ENCODE measurements around the gene TCEAL1.
"Not testable (repeated sequence)": the region's sequence is repeated elsewhere in the genome, so short reads cannot be mapped to it uniquely, and the experiment has no call there.

TCEAL1 gene, protein sequence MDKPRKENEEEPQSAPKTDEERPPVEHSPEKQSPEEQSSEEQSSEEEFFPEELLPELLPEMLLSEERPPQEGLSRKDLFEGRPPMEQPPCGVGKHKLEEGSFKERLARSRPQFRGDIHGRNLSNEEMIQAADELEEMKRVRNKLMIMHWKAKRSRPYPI

DNA sequence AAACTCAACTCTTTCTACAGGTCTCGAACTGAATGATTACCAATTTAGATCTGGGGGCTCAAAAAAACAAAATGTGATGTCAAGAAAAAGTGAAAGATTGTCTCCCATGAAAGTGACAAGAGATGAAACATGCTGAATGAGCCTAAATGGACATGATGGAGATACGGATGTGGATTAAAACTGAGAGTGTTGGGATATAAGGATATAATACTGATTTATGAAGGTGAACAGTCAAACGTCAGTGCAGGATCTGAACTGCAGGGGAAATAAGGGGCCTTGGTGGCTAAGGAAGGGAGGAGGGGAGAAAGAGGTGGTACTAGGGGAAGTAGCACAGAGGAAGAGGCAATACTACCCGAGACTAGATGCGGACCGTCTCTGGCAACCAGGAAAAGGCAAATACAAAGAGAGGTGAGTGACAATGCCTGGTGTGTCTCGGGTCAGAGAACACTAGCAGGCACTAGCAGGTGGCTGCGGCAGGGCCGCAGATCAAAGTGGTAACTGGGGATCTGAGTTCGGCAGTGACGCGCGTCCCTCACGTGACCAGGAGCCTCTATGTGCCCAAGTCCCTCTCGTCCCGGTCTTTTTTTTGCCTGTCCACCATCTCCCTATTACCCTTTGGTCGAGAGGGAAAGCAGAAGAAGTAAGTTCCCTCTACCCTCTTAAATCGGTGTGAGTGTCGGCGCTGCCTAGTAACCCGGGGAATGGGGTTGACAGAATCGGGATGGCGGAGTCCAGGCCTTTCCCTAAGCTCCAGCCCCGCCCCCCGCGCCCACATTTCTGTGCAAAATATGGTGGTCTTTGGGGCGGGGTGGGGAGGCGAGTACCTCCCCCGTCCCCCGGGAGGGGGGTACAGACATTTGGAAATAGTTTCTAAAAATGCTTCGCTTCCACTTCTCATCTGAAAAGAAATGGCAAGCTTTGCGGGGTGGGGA, at the start of gene TCEAL1:
TSS of gene TCEAL1 (plus strand) at position 590 of the 932 bp plus-strand sequence. CDS start 942 bp downstream, outside the sequence.
- DNase-seq (ENCODE audit: low read depth), result no peak

DNA sequence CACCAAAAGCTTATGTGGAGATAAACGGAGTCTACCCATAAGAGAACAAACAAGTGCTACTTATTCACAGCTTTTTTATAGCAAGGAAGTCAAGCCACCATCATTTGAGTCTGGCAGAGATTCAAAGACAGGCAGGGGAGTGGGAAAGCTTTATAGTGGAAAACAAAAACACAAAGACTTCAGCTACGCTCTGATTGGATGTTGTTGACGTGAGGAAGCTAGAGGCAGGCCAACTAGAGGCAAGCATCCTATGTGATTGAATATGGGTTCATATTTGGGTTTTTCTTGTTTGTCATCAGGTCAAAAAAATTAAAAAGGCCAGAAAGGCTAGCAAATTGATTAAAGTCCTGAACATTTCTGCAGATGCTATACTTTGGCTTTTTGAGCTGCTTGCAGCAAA, 44.2 kb upstream of the TCEAL1 start:
- no peak for DNase-seq (ENCODE audit: low read depth)

DNA sequence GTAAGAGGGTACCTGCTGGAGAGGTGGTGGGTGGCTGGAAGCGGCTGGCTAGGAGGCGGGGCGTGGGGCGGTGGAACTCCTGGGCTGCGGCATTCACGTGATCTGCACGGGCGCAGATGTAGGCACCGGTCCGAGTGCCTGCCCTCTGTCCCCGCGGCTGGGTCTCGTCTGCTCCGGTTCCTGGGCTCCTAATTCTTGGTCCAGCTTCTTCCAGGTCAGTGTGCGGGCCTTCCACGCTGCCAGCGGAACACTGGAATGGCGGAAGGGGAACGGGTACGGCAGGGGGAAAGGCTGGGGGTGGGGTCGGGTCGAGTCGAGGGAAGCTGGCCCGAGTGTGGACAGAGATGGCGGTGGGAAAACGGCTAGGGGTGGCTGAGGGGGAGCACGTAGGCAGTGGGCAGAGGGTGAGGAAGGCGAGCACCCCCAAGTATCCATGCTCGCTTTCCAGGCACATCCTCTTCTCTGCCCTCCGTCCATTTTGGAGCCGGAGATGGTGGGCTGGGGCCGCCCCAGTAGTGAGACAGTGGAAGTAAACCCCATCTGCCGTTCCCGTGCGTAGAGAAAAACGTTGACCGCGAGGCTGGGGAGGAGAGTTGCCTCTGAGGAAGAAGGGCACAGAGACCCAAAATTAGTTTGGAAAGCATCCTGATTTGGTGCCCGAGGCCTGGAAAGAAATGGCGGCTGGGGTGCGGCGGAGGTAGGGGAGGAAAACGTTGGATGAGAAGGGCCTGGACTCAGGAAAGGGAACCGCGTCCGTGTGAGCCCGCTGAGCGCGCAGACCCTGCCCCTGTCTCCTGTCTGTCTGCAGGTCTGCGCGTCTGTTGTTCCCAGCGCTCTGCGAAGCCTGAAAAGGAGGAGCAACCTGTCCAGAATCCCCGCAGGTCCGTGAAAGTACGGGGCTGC, 43.1 kb upstream of the TCEAL1 start, which contains the start of gene TCEAL4:
TSS of gene TCEAL4 (plus strand) at position 105 of the 903 bp plus-strand sequence. CDS start 1,161 bp downstream, outside the sequence.
- no peak for DNase-seq (ENCODE audit: low read depth)

DNA sequence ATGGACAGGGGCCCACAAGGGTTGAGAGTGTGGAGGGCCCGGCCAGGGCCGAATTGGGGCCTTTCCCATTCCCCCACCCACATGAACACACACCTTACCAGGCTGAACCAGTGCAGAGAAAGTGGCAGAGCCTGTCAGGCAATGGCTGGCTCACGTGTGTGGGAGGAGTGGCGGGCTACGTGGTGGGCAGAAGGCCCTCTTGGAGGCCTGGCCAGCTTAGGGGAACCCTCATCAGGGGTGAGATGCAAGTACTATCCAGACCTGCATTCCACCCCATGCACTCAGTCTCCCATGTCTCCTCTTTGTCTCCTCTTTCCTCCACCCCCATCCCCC, 42.5 kb upstream of the TCEAL1 start:
- DNase-seq (ENCODE audit: low read depth), result no peak

DNA sequence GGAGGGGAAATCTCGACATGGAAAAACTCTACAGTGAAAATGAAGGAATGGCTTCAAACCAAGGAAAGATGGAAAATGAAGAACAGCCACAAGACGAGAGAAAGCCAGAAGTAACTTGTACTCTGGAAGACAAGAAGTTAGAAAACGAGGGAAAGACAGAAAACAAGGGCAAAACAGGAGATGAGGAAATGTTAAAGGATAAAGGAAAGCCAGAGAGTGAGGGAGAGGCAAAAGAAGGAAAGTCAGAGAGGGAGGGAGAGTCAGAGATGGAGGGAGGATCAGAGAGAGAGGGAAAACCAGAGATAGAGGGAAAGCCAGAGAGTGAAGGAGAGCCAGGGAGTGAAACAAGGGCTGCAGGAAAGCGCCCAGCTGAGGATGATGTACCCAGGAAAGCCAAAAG, 42.1 kb upstream of the TCEAL1 start:
- DNase-seq (ENCODE audit: low read depth), result no peak

DNA sequence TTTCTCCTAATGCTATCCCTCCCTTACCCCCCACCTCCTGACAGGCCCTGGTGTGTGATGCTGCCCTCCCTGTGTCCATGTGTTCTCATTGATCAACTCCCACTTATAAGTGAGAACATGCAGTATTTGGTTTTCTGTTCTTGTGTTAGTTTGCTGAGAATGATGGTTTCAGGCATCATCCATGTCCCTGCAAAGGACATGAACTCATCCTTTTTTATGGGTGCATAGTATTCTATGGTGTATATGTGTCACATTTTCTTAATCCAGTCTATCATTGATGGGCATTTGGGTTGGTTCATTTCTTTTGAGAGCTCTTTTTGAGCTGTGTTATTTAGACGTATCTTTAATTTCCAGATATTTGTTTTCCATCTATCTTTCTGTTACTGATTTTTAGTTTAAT, 36.5 kb upstream of the TCEAL1 start:
- DNase-seq (ENCODE audit: low read depth), result not testable (repeated sequence)

DNA sequence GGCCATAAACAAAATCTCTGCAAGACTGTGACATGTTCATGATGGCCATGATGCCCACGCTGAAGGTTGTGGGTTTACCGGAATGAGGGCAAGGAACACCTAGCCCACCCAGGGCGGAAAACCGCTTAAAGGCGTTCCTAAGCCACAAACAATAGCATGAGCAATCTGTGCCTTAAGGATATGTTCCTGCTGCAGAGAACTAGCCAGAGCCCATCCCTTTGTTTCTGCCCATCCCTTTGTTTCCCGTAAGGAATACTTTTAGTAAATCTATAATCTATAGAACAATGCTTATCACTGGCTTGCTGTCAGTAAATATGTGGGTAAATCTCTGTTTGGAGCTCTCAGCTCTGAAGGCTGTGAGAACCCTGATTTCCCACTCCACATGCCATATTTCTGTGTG, 33.6 kb upstream of the TCEAL1 start:
- DNase-seq (ENCODE audit: low read depth), result not testable (repeated sequence)

DNA sequence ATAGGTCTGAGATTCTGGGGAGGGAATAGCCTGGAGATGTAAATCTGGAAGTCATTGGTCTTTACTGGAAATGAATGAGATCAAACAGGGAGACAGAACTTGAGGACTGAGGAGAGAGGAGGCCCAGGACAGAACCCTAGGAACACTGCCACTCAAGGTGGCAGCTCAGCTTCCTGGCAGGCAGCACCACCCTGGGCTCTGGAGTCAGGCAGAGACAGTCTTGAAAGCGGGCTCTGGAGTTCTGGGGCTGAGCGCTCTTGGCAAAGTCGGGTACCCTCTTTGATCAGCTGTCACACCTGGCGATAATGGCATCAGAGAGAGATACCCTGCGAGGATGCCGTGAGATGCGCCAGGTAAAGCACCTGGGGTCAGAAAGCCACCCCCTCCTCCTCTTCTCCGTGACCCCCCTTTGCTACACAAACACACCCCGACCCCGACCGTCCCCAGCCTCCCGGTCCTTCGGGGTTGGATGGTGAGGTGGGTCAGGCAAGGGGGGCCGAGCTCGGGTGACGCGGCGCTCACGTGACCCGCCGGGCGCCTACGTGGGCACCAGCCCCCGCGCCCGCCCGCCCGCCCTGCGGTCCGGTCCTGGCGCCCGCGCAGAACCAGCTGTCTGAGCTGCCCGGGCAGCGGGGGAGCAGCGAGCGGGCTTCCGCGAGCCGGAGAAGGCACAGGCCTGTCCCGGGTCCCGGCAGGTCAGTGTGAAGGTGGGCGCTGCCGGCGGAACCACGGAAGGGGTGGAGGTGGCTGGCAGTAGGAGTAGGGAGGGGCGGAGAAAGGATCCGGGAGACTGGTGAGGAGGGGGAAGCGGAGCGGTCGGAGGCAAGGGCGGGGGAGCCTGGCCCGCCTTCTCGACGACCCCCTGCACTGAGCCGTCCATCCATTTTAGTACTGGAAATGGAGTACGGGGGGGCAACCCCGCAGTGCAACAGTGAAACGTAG, 21.1 kb upstream of the TCEAL1 start, which contains the start of gene TCEAL3:
TSS of gene TCEAL3 (plus strand) at position 600 of the 942 bp plus-strand sequence. CDS start 1,102 bp downstream, outside the sequence.
- DNase-seq (ENCODE audit: low read depth), result no peak

DNA sequence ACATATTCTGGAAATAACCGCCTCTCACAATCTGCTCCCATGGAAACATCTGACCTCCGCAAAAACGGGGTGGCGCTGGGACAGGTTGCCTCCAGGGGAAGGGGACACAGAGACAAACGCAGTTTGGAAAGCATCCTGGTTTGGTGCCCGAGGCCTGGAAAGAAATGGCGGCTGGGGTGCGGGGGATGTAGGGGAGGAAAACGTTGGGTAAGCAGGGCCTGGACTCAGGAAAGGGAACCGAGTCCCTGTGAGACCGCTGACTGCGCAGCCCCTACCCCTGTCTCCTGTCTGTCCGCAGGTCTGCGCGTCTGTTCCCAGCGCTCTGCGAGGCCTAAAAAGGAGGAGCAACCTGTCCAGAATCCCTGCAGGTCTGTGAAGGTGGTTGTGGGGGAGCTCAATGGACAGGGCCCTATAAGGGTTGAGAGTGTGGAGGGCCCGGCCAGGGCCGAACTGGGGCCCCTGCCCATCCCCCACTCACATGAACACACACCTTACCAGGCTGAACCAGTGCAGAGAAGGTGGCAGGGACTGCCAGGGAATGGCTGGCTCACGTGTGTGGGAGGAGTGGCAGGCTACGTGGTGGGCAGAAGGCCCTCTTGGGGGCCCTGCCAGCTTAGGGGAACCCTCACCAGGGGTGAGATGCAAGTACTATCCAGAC, 20.3 kb upstream of the TCEAL1 start:
- DNase-seq (ENCODE audit: low read depth), result no peak

DNA sequence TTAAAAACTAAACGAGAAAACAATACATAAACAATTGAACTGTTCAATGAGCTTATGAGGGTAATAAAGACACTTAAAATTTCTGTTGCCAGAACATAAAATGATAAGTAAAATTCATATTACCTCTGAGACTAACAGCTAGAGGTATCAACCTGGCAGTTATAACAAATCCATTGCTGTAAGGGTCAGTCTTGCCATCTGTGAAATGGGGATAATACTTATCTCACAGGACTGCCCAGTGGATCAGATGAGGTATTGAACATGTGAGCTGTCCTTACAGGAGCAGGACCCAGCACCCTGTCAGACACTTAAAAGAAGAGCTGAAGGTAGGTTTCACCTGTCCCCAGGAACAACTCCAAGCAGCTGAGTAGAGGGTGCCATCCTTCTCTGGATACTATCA, 18.5 kb upstream of the TCEAL1 start:
- DNase-seq (ENCODE audit: low read depth), result no peak

DNA sequence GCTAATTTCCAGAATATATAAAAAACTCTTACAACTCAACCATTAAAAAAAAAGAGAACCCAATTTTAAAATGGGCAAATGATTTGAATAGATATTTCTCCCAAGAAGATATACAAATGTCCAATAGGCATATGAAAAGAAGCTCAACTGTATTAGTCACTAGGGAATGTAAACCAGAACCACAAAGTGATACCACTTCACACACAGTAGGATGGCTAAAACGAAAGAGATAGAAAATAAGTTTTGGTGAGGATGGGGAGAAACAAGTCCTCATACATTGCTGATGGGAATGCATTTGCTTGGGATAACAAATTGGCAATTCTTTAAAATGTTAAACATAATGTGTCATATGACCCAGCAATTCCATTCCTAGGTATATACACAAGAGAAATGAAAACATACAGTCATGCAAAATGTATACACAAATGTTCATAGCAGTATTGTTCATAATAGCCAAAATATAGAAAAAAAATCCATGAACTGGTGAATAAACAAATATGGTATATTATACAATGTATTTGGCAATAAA, 15.3 kb upstream of the TCEAL1 start:
- no peak for DNase-seq (ENCODE audit: low read depth)

DNA sequence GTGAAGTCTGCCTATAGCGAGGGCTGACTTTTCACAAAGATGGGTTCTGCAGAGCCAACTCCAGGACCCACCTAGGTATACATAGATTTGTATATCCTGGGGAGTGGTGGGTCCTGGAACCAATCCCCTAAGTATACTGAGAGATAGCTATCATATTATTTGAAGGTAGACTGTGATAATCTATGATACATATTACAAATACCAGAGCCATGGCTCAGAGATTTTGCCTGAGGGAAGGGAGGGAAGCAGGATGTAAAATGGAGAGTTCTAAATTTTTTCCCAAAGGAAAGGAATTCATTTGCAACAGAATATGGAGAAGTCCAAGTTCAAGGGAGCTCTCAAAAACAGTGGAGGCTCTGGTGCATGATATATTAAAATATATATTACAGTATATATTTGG, 13.8 kb upstream of the TCEAL1 start:
- DNase-seq (ENCODE audit: low read depth), result no peak

DNA sequence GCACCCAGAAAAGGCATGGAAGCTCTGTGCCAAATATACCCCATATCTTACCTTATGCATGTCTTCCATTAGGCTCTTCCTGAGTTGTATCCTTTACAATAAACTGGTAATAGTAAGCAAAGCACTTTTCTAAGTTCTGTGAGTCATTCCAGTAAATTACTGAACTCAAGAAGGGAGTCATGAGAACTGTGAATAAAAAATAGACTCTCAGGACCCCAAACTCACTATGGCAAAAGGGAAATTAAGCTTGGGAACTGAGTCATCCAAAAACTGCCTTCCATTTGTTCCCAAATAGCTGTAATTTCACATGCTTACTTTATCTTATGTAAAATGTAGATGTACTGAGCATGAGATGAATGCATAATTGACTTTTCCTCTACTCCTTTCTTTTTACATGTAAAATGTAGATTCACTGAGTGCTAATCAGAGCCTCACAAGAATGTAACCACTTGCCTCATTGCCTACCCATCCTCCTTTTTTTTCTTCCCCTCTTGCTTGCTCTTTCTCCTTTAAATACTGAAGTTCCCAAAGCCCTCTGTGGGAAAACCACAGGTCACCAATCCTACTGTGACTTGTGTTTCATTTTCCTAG, 12.9 kb upstream of the TCEAL1 start:
- no peak for DNase-seq (ENCODE audit: low read depth)

DNA sequence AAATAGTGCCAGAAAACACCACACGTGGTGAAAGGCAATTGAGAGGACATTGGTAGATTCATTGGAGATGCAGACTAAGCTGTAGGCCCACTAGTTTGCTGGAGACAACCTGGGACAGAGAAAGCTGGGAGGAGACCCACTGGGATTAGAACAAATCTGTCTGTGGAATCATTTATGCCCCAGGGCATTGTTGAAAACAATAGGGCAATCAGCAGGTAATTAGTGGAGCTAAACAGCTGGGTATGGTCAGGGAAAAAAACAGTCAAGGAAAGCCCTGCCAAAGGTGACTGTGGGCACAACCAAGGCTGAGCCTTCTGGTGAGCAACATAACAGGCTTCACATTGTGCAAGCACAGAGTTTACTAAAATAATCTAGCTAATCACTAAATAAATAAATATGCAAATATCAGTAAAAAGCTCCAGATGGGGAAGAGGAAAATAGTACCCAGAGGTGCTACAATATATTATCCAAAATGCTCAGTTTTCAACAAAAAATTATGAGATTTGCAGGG, 12.0 kb upstream of the TCEAL1 start:
- no peak for DNase-seq (ENCODE audit: low read depth)

DNA sequence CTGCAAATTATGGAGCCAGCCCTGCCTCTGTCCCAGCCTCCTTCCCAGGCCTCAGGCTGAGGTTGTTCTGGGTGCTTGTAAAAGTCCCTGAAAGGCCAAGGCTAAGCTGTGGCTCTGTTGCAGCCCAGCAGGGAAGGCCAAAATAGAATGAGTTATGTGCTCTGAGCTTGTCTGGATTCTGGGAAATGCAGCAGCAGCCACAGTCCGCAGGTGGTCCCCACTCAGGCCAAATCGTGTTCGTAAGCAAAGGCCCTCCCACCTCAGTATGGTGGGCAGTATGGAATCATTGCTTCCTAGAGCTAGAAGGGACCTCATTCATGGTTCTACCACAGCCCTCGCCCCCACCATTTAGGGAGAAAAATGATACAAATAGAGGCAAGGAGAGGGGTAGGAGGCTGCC, 4.7 kb upstream of the TCEAL1 start:
- DNase-seq (ENCODE audit: low read depth), result no peak

DNA sequence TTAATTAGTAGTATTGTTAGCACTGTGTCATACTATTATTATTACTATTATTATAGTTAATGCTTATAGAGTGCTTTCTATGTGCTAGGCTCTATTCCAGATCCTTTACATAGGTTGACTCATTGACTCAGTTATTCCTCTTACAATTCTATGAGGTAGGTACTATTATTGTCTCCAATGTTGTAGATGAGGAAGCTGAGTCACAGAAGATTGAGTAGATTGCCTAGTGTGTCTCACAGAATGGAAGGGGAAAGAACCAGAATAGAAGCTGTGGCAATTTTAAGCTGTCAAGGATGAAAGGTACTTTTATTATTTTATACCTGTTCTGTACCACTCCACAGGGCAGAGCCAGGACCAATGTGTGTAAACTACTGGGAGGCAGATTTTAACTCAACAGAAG, 1.9 kb upstream of the TCEAL1 start:
- no peak for DNase-seq (ENCODE audit: low read depth)

DNA sequence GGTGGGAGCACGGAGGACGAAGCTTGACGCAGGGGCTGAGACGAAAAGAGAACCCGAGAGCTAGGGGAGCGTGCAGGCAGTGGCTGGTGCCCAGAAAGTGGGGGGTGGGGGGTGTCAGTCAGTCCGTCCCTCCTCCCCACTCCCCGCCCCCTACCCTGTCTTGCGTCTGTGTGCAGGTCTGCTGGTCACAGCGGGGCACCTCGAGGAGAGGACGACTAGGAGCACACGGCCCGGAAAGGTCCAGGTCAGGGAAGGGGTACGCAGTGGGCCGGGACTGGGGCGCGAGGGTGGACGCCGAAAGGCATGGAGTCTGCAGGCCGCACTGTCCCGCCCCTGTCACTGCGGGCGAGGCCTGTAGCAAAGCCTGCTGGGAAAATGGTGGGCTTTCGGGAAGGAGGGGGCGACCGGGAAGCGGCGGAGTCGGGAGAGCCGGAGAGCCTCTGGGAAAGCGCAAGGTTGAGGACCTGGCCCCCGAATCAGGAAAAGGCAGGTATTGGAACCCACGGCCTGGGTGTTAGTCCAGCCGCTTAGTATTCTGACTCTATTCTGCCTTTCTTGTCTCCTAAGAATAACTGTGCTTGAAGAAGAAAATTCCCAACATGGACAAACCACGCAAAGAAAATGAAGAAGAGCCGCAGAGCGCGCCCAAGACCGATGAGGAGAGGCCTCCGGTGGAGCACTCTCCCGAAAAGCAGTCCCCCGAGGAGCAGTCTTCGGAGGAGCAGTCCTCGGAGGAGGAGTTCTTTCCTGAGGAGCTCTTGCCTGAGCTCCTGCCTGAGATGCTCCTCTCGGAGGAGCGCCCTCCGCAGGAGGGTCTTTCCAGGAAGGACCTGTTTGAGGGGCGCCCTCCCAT, 769 bp downstream of the TCEAL1 start:
- peak; percentile 39 for DNase-seq (ENCODE audit: low read depth)

DNA sequence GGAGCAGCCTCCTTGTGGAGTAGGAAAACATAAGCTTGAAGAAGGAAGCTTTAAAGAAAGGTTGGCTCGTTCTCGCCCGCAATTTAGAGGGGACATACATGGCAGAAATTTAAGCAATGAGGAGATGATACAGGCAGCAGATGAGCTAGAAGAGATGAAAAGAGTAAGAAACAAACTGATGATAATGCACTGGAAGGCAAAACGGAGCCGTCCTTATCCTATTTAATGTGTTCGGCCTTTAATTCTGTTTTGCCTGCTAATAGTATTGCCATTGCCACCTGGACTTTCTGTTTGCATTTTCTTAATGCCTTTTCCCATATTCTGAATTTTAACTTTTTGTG, 1.4 kb downstream of the TCEAL1 start:
- no peak for DNase-seq (ENCODE audit: low read depth)

DNA sequence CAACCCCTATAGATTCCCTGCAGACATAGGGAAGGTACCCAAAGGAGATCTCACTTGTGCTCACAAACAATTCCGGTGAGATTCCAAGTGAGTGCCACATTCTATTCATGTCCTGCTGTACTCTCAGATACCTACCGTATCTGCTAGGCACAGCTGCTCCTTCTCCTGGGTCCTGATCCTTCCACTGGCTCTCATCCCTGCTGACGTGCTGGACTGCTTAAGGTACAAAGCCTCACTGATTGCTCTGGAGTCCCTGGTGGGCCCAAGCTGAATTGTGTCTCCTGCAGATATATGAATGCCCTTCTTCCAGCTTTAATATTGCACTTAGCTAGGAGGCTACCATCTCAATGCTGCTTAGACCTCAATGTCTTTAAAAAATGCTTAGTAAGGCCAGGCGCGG, 2.4 kb downstream of the TCEAL1 start:
- DNase-seq (ENCODE audit: low read depth), result no peak

All from GM04504 (cell line).